Osteocyte (in vitro differentiated cells): ENCODE results near the gene TICAM1. TPM values are rescaled to one million over a fixed set of nuclear protein-coding genes. Genes with fewer than 3 reads are reported as not detected.
"Not testable (repeated sequence)": the region's sequence is repeated elsewhere in the genome, so short reads cannot be mapped to it uniquely, and the experiment has no call there.

Experiments
- DNase-seq: peaks from one replicate; pipeline ENCODE4 v3.0.0; 2021; ENCODE audit warnings: mixed read lengths; ENCODE audit not compliant: unreplicated experiment; ENCODE audit errors: extremely low spot score
- H3K27ac Mint-ChIP-seq: one replicate; pipeline ENCODE4 v1.8.0; 2021; ENCODE audit warnings: mild to moderate bottlenecking, mixed read lengths; ENCODE audit not compliant: unreplicated experiment
- H3K27me3 Mint-ChIP-seq: one replicate; pipeline ENCODE4 v1.8.0; 2021; ENCODE audit warnings: mixed read lengths; ENCODE audit not compliant: unreplicated experiment
- H3K36me3 Mint-ChIP-seq: one replicate; pipeline ENCODE4 v1.8.0; 2021; ENCODE audit warnings: mixed read lengths; ENCODE audit not compliant: unreplicated experiment
- H3K4me1 Mint-ChIP-seq: one replicate; pipeline ENCODE4 v1.8.0; 2021; ENCODE audit warnings: mixed read lengths; ENCODE audit not compliant: unreplicated experiment
- H3K4me3 Mint-ChIP-seq: one replicate; pipeline ENCODE4 v1.8.0; 2021; ENCODE audit warnings: mild to moderate bottlenecking, moderate library complexity, mixed read lengths; ENCODE audit not compliant: unreplicated experiment
- H3K9me3 Mint-ChIP-seq: one replicate; pipeline ENCODE4 v1.8.0; 2021; ENCODE audit warnings: mixed read lengths; ENCODE audit not compliant: unreplicated experiment
- CTCF ChIP-seq: fragments of 200-600 bp; sonication (generic); IDR thresholded peaks from 2 replicates; pipeline ENCODE4 v1.5.0; 2021; ENCODE audit warnings: antibody characterized with exemption, mild to moderate bottlenecking, moderate library complexity
- total RNA-seq: library from RNA; stranded (reverse); gene quantifications from 2 replicates; pipeline ENCODE4 v1.2.1, GENCODE V29; 2021

TICAM1 gene
- total RNA-seq, 1 donor from 2014 or later: 6.6 TPM

- H3K27ac Mint-ChIP-seq: no peak overlapping the region
- H3K9me3 Mint-ChIP-seq: no peaks in the 10 kb centered on the region
- no peaks in the 10 kb centered on the region for H3K27me3 Mint-ChIP-seq
- TF ChIP-seq CTCF: no peak
- DNase-seq: no peak
- peaks cover 26% of the 10 kb centered on the region for H3K4me1 Mint-ChIP-seq
- no peak overlapping the region for H3K4me3 Mint-ChIP-seq
- H3K36me3 Mint-ChIP-seq: peaks cover 39% of the 10 kb centered on the region
Measured at GRCh38 chr19:4843647-4843965, 12.1 kb upstream of the TICAM1 start.

- Mint-ChIP-seq H3K27me3 (no peaks in the 10 kb centered on the region), H3K4me1 (peaks cover 13% of the 10 kb centered on the region), H3K4me3 (no peak overlapping the region), H3K9me3 (no peaks in the 10 kb centered on the region), H3K36me3 (peaks cover 35% of the 10 kb centered on the region), H3K27ac (no peak overlapping the region)
- DNase-seq: peak; percentile 84
- no peak for TF ChIP-seq CTCF
Measured at GRCh38 chr19:4839192-4839591, 7.7 kb upstream of the TICAM1 start.

GRCh38 chr19:4832776-4833175 lies 1.3 kb upstream of the TICAM1 start:
- peaks cover 3% of the 10 kb centered on the region for H3K36me3 Mint-ChIP-seq
- H3K27me3 Mint-ChIP-seq: no peaks in the 10 kb centered on the region
- no peak overlapping the region for H3K27ac Mint-ChIP-seq
- peak overlapping the region; percentile 40 for H3K4me3 Mint-ChIP-seq
- peaks cover 20% of the 10 kb centered on the region for H3K4me1 Mint-ChIP-seq
- H3K9me3 Mint-ChIP-seq: no peaks in the 10 kb centered on the region
- DNase-seq: no peak
- no peak for TF ChIP-seq CTCF

- H3K27me3 Mint-ChIP-seq, H3K36me3 Mint-ChIP-seq, DNase-seq, H3K9me3 Mint-ChIP-seq: not testable (repeated sequence)
- peak overlapping the region; percentile 41 for H3K27ac Mint-ChIP-seq
- H3K4me3 Mint-ChIP-seq: peak overlapping the region; percentile 82
- peaks cover 20% of the 10 kb centered on the region for H3K4me1 Mint-ChIP-seq
Measured at GRCh38 chr19:4831979-4832340, 448 bp upstream of the TICAM1 start.

- H3K9me3 Mint-ChIP-seq: no peaks in the 10 kb centered on the region
- H3K4me1 Mint-ChIP-seq: peaks cover 20% of the 10 kb centered on the region
- TF ChIP-seq CTCF: no peak
- no peak for DNase-seq
- peak overlapping the region; percentile 82 for H3K4me3 Mint-ChIP-seq
- peak overlapping the region; percentile 76 for H3K27ac Mint-ChIP-seq
- no peaks in the 10 kb centered on the region for H3K36me3 Mint-ChIP-seq
- H3K27me3 Mint-ChIP-seq: no peaks in the 10 kb centered on the region
Measured at GRCh38 chr19:4830768-4831265, 695 bp downstream of the TICAM1 start.

- DNase-seq: no peak
- Mint-ChIP-seq H3K27me3 (no peaks in the 10 kb centered on the region), H3K4me1 (peaks cover 20% of the 10 kb centered on the region), H3K9me3 (no peaks in the 10 kb centered on the region), H3K27ac (peak overlapping the region; percentile 76), H3K36me3 (no peaks in the 10 kb centered on the region), H3K4me3 (peak overlapping the region; percentile 82)
- no peak for TF ChIP-seq CTCF
Measured at GRCh38 chr19:4830332-4830731, 1.2 kb downstream of the TICAM1 start.
